H9 (cell line): ENCODE data around the gene XDH. TPM values are rescaled to one million over a fixed set of nuclear protein-coding genes. Genes with fewer than 3 reads are reported as not detected.

Experiments
- DNase-seq: peaks from one replicate; pipeline ENCODE4 v3.0.0-alpha.2; 2017
- H2AFZ ChIP-seq: one replicate; pipeline ENCODE4 v1.6.1; 2013; ENCODE audit warnings: mild to moderate bottlenecking, low read length, control low read depth, moderate library complexity
- H2AK5ac ChIP-seq: 2 replicates; pipeline ENCODE4 v1.6.1; 2013; ENCODE audit warnings: low read length, control low read depth, mixed read lengths; ENCODE audit not compliant: insufficient read length
- H2BK120ac ChIP-seq: one replicate; pipeline ENCODE4 v1.6.1; 2013; ENCODE audit warnings: low read depth, mild to moderate bottlenecking, low read length, control low read depth, inconsistent platforms; ENCODE audit not compliant: poor library complexity, severe bottlenecking
- H2BK12ac ChIP-seq: 2 replicates; pipeline ENCODE4 v1.6.1; 2013; ENCODE audit warnings: low read length, control low read depth, mixed read lengths, low read depth; ENCODE audit not compliant: insufficient read length
- H2BK15ac ChIP-seq: 2 replicates; pipeline ENCODE4 v1.6.1; 2013; ENCODE audit warnings: low read depth, low read length, control low read depth
- H2BK20ac ChIP-seq: one replicate; pipeline ENCODE4 v1.6.1; 2013; ENCODE audit warnings: low read depth, mild to moderate bottlenecking, low read length, control low read depth, inconsistent platforms; ENCODE audit not compliant: poor library complexity, severe bottlenecking
- H2BK5ac ChIP-seq: 2 replicates; pipeline ENCODE4 v1.6.1; 2013; ENCODE audit warnings: low read length, control low read depth, mixed read lengths; ENCODE audit not compliant: insufficient read length
- H3K14ac ChIP-seq: 2 replicates; pipeline ENCODE4 v1.6.1; 2013; ENCODE audit warnings: low read length, control low read depth; ENCODE audit not compliant: insufficient read depth
- H3K18ac ChIP-seq: 2 replicates; pipeline ENCODE4 v1.6.1; 2013; ENCODE audit warnings: low read depth, mild to moderate bottlenecking, mixed read lengths, low read length, control low read depth; ENCODE audit not compliant: insufficient read length
- H3K23ac ChIP-seq: 2 replicates; pipeline ENCODE4 v1.6.1; 2013; ENCODE audit warnings: low read length, control low read depth, mixed read lengths, low read depth; ENCODE audit not compliant: insufficient read length
- H3K23me2 ChIP-seq: 2 replicates; pipeline ENCODE4 v1.6.1; 2013; ENCODE audit warnings: low read depth, mild to moderate bottlenecking, mixed read lengths, low read length, control low read depth; ENCODE audit not compliant: insufficient read length, poor library complexity, severe bottlenecking
- H3K27ac ChIP-seq: 2 replicates; pipeline ENCODE4 v1.5.1; 2013; ENCODE audit warnings: low read length, control low read depth, mixed read lengths, low read depth; ENCODE audit not compliant: insufficient read length
- H3K27me3 ChIP-seq: 2 replicates; pipeline ENCODE4 v1.6.1; 2013; ENCODE audit warnings: low read length, control low read depth, inconsistent platforms; ENCODE audit not compliant: insufficient read depth
- H3K4ac ChIP-seq: 2 replicates; pipeline ENCODE4 v1.6.1; 2013; ENCODE audit warnings: low read depth, mild to moderate bottlenecking, control low read depth, inconsistent platforms, low read length, moderate library complexity
- H3K4me1 ChIP-seq: 2 replicates; pipeline ENCODE4 v1.6.1; 2013; ENCODE audit warnings: low read length, control low read depth, inconsistent platforms; ENCODE audit not compliant: insufficient read depth
- H3K4me2 ChIP-seq: 2 replicates; pipeline ENCODE4 v1.6.1; 2013; ENCODE audit warnings: low read length, control low read depth, mixed read lengths; ENCODE audit not compliant: insufficient read length, insufficient read depth
- H3K56ac ChIP-seq: 2 replicates; pipeline ENCODE4 v1.6.1; 2013; ENCODE audit warnings: low read depth, mild to moderate bottlenecking, mixed read lengths, low read length, control low read depth; ENCODE audit not compliant: insufficient read length
- H3K79me1 ChIP-seq: 2 replicates; pipeline ENCODE4 v1.6.1; 2013; ENCODE audit warnings: low read depth, mild to moderate bottlenecking, moderate library complexity, low read length, control low read depth, inconsistent platforms; ENCODE audit not compliant: insufficient read depth, poor library complexity, severe bottlenecking
- H3K79me2 ChIP-seq: 2 replicates; pipeline ENCODE4 v1.6.1; 2013; ENCODE audit warnings: low read length, control low read depth, inconsistent platforms; ENCODE audit not compliant: insufficient read depth
- H3K9ac ChIP-seq: 2 replicates; pipeline ENCODE4 v1.6.1; 2013; ENCODE audit warnings: low read length, control low read depth, mixed read lengths; ENCODE audit not compliant: insufficient read length; ENCODE audit errors: extremely low read depth
- H3K9me3 ChIP-seq: one replicate; pipeline ENCODE4 v1.6.1; 2013; ENCODE audit warnings: low read depth, low read length, inconsistent platforms; ENCODE audit not compliant: control insufficient read depth
- H3T11ph ChIP-seq: one replicate; pipeline ENCODE4 v1.6.1; 2013; ENCODE audit warnings: mild to moderate bottlenecking, low read length, control low read depth, inconsistent platforms
- H4K20me1 ChIP-seq: one replicate; pipeline ENCODE4 v1.6.1; 2013; ENCODE audit not compliant: control insufficient read depth, insufficient read length, insufficient read depth
- H4K5ac ChIP-seq: 2 replicates; pipeline ENCODE4 v1.6.1; 2013; ENCODE audit warnings: low read depth, mild to moderate bottlenecking, mixed read lengths, low read length, control low read depth; ENCODE audit not compliant: insufficient read length
- H4K8ac ChIP-seq: replicated peaks from 2 replicates; pipeline ENCODE4 v1.6.1; 2013; ENCODE audit warnings: low read length, control low read depth, mixed read lengths, low read depth; ENCODE audit not compliant: insufficient read length
- H4K91ac ChIP-seq: 2 replicates; pipeline ENCODE4 v1.6.1; 2013; ENCODE audit warnings: low read depth, mild to moderate bottlenecking, moderate library complexity, mixed read lengths, low read length, control low read depth; ENCODE audit not compliant: insufficient read length
- H3K27ac Mint-ChIP-seq, 3 experiments: 2 replicates in 2 of 3; 3 replicates in 1 of 3; pipeline ENCODE4 v1.8.0; 2020 to 2021; ENCODE audit warnings: mixed read lengths in 3 of 3, mild to moderate bottlenecking in 1 of 3, moderate library complexity in 1 of 3
- H3K27me3 Mint-ChIP-seq: 2 replicates; pipeline ENCODE4 v1.8.0; 2021; ENCODE audit warnings: low read depth, mild to moderate bottlenecking, moderate library complexity, mixed read lengths
- H3K36me3 Mint-ChIP-seq, 3 experiments: 2 replicates in 2 of 3; 3 replicates in 1 of 3; pipeline ENCODE4 v1.8.0; 2020 to 2021; ENCODE audit warnings: low read depth in 3 of 3, mixed read lengths in 3 of 3; ENCODE audit not compliant: insufficient read depth in 1 of 3
- H3K4me1 Mint-ChIP-seq, 2 experiments: 2 replicates each; pipeline ENCODE4 v1.8.0; 2020; ENCODE audit warnings: mixed read lengths in 2 of 2
- H3K4me3 Mint-ChIP-seq, 2 experiments: 2 replicates in 1 of 2; 3 replicates in 1 of 2; pipeline ENCODE4 v1.8.0; 2020 to 2021; ENCODE audit warnings: mild to moderate bottlenecking in 2 of 2, mixed read lengths in 2 of 2, moderate library complexity in 1 of 2
- H3K9me3 Mint-ChIP-seq, 2 experiments: 2 replicates in 1 of 2; 3 replicates in 1 of 2; pipeline ENCODE4 v1.8.0; 2020; ENCODE audit warnings: mild to moderate bottlenecking in 2 of 2, mixed read lengths in 2 of 2, moderate library complexity in 1 of 2
- CTCF ChIP-seq: fragments of 200-600 bp; sonication (generic); conservative IDR thresholded peaks from 3 replicates; pipeline ENCODE4 v1.8.0; 2021; ENCODE audit warnings: antibody characterized with exemption, mild to moderate bottlenecking
- total RNA-seq: library from RNA; stranded (reverse); gene quantifications from 2 replicates; pipeline ENCODE4 v1.2.1, GENCODE V29; 2021

Gene XDH
- total RNA-seq, 1 experiment from 2014 or later: 1.4 TPM

- Mint-ChIP-seq H3K9me3 (no peaks in the 10 kb centered on the region), H3K36me3 (no peaks in the 10 kb centered on the region), H3K27me3 (no peaks in the 10 kb centered on the region; the same call in none of the 2 replicates), H3K4me1 (peaks cover 9 to 11% of the 10 kb centered on the region in 2 experiments), H3K4me3 (no peak overlapping the region), H3K27ac (no peak overlapping the region)
- Histone ChIP-seq H3K4me1 (peaks cover 2% of the 10 kb centered on the region; the same call in 1 of the 2 replicates), H3K79me1 (no peaks in the 10 kb centered on the region), H3K14ac (no peak overlapping the region), H3K4me2 (no peak overlapping the region), H2BK20ac (no peak overlapping the region), H4K20me1 (no peaks in the 10 kb centered on the region), H3K56ac (no peak overlapping the region), H2BK5ac (no peak overlapping the region), H4K5ac (no peak overlapping the region), H3K9ac (no peak overlapping the region), H3K9me3 (no peaks in the 10 kb centered on the region), H2BK12ac (no peak overlapping the region), H3K23ac (no peak overlapping the region), H2BK15ac (no peak overlapping the region), H4K8ac (no peak overlapping the region), H3T11ph (no peak overlapping the region), H3K27me3 (no peaks in the 10 kb centered on the region), H4K91ac (no peak overlapping the region), H3K23me2 (no peaks in the 10 kb centered on the region), H3K27ac (no peak overlapping the region), H2AFZ (no peak overlapping the region), H2AK5ac (no peak overlapping the region), H2BK120ac (no peak overlapping the region), H3K79me2 (no peaks in the 10 kb centered on the region), H3K4ac (no peak overlapping the region), H3K18ac (no peak overlapping the region)
- DNase-seq: no peak
- no peak for TF ChIP-seq CTCF
These were observed 86.5 kb downstream of the XDH start for GRCh38 chr2:31328026-31328425.
